Iris pigment epithelial cell (primary cell): Measurements from ENCODE around the gene SPHKAP.
"Not testable (repeated sequence)": the region's sequence is repeated elsewhere in the genome, so short reads cannot be mapped to it uniquely, and the experiment has no call there.

ENCODE experiments used
- DNase-seq: peaks from one replicate; pipeline ENCODE4 v3.0.0-alpha.2; 2011; ENCODE audit warnings: low read depth

Gene SPHKAP

GRCh38 chr2:228023619-228024018 lies 157.9 kb downstream of the SPHKAP start:
- no peak for DNase-seq

DNA sequence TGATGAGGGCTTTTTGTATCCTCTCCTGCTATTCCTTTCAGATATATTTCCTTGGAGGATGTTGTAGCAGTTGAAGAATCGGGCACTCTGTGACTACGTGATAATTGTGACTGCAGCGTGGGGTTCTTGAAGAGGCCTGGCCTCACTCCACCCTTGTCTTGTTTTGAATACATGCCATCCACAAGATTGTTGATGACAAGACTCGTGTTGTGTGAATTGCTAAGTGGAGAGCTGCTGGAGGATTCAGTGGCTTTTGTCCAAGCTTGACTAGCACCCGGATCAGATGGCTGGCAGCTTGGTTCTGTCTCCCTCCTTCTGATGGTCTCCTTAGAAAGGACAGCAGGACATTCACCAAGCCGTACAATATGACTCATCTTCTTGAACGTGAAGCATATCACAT lies 163.2 kb downstream of the SPHKAP start:
- no peak for DNase-seq

DNA sequence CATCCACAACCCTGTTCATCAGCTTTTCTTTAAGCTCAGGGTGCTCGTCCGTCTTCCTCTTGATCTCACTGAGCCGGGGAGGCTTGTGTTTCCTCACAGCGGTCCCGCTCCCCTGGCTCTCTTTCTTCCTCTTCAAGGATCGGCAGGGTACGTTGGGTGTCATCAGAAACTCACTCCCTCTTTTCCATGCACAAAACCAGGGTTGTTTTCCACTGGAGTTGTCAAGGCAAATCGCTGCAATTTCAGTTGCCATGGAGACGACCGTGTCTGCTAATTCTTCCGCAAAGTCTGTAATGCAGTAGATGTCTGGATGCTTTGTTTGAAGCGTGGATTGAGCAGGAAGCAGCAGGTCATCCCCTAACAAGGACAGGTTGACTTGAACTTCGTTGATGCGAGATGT lies 163.7 kb downstream of the SPHKAP start:
- no peak for DNase-seq

GRCh38 chr2:228016402-228016801 lies 165.1 kb downstream of the SPHKAP start:
- DNase-seq: no peak

DNA sequence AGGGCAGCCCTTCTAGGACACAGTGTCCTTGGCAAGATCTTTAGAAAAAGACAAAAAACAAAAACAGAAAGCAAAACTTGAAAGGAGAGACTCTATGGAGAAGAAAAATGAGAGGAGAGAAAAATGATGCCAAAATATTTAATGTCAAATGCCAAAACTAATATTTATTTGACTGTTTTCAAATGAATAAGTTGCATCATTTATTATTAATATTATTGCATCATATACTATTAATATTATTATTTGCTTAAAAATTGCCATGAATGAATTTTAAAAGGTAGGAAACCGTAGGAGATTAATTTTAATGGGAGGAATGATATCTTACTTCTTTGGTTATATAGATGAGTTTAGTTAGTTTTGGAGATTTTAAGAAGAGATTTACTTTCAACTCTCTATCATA lies 165.7 kb downstream of the SPHKAP start:
- DNase-seq: no peak

GRCh38 chr2:227996366-227996765 lies 185.1 kb downstream of the SPHKAP start:
- no peak for DNase-seq

- DNase-seq: no peak
Observed at GRCh38 chr2:227990937-227991336, 190.6 kb downstream of the SPHKAP start.

DNA sequence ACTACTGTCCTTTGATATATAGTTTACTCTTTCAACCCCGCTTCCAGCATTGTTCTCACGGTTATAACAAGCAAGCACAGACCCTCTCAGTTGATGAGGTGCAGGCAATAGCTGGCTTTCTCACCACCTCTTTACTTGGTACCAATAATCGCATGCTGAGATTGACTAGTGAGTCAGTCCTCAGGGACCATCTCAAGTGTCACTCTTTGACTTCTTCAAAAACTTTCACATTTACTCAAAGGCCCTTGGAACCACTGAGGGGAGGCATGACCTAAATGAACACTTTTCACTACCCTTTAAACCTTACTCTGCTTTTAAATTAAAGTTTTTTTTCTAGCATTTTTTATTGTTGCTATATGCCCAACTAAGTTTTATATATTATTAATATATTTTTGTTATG lies 208.2 kb downstream of the SPHKAP start:
- no peak for DNase-seq

- no peak for DNase-seq
Observed at GRCh38 chr2:227971619-227972230, 209.8 kb downstream of the SPHKAP start.

- no peak for DNase-seq
Observed at GRCh38 chr2:227960317-227960716, 221.2 kb downstream of the SPHKAP start.

DNA sequence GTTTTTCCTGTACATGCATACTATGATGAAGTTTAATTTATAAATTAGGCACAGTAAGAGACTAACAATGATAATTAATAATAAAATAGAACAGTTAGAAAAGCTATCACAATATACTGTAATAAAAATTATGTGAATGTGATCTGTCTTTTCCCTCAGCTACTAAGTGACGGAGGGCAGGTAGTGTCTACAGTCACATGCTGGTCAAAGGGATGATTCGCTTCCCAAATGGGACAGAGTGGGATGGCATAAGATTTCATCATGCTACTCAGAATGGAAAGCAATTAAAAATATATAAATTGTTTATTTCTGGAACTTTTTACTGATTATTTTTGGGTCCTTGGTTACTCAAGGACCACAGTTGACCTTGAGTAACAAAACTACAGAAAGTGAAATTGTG lies 238.5 kb downstream of the SPHKAP start:
- DNase-seq: no peak

DNA sequence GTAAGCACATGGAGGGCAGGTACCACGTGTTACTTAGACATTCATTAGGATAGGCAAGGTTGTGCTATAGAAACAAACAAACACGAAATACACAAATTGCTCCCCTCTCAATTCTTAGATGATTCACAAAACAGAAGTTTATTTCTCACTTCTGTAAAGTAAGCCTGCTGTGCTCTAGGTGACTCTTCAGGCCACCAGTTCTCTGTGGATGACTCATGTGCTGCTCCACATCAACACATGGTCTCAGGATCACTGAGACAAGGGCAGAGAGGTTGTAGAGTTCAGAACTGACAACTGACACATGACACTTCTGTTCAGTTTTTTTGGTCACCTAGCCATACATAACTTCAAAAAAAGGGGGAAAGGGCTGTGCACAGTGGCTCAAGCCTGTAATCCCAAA lies 239.5 kb downstream of the SPHKAP start:
- DNase-seq: peak; percentile 8

DNA sequence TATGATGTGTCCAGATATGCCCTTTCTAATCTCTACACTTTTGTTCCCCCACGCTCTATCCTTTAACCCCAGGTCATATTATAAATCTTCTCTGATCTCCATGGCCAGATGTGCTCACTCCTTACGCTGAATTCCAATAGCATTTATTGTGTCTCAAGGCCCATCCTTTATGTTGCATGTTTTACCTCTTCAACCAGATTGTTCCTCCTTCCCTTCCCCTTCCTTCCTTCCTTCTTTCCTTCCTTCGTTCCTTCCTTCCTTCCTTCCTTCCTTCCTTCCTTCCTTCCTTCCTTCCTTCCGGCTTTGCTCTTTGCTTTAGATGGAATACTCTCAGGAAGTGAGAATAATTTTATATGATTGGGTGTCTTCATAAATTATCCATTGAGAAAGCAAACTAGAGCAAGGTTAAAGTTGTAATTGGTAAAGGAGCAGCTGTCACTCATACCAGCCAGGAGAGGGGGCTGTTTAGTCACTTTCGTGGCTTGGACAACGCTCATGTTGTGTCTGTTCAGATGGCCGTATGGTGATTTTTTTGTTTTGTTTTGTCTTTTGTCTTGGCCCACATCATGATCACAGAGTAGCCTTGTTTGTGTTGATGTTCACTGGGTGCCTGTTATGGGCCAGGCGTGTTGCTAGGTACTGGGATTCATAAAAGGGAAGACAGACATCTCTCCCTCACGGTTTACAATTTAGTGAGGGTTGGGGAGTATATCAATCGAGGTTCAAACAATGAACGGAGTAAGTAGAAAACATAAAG lies 242.0 kb downstream of the SPHKAP start:
- peak; percentile 61 for DNase-seq

GRCh38 chr2:227936249-227936648 lies 245.2 kb downstream of the SPHKAP start:
- DNase-seq: not testable (repeated sequence)

GRCh38 chr2:227933884-227934283 lies 247.6 kb downstream of the SPHKAP start:
- DNase-seq: no peak

- no peak for DNase-seq
Observed at GRCh38 chr2:227932403-227932802, 249.1 kb downstream of the SPHKAP start.

- DNase-seq: no peak
Observed at GRCh38 chr2:227932001-227932400, 249.5 kb downstream of the SPHKAP start.
